Smooth muscle cell (in vitro differentiated cells): ENCODE data around the gene SF3B1. TPM values are rescaled to one million over a fixed set of nuclear protein-coding genes. Genes with fewer than 3 reads are reported as not detected.

ENCODE experiments used
- DNase-seq: peaks from one replicate; lab custom pipeline; 2025; ENCODE audit not compliant: unreplicated experiment; lab: John Stamatoyannopoulos, UW
- H2AFZ ChIP-seq: fragments of 200-600 bp; sonication (generic); 2 replicates; pipeline ENCODE4 v1.6.0; 2016; ENCODE audit warnings: antibody characterized with exemption, low read depth, mild to moderate bottlenecking
- H3F3A ChIP-seq: fragments of 200-600 bp; sonication (generic); 2 replicates; pipeline ENCODE4 v1.6.0; 2017; ENCODE audit warnings: antibody characterized with exemption, low read depth
- H3K27ac ChIP-seq: fragments of 200-600 bp; sonication (generic); 2 replicates; pipeline ENCODE4 v1.5.1; 2016; ENCODE audit warnings: low read depth, mild to moderate bottlenecking
- H3K27me3 ChIP-seq: fragments of 200-600 bp; sonication (generic); 2 replicates; pipeline ENCODE4 v1.6.1; 2016; ENCODE audit warnings: low read depth, mild to moderate bottlenecking
- H3K36me3 ChIP-seq: fragments of 200-600 bp; sonication (generic); 2 replicates; pipeline ENCODE4 v1.5.1; 2016; ENCODE audit warnings: low read depth
- H3K4me1 ChIP-seq: fragments of 200-600 bp; sonication (generic); 2 replicates; pipeline ENCODE4 v1.5.1; 2016; ENCODE audit warnings: low read depth
- H3K4me2 ChIP-seq: fragments of 200-600 bp; sonication (generic); 2 replicates; pipeline ENCODE4 v1.6.0; 2016; ENCODE audit warnings: mild to moderate bottlenecking
- H3K4me3 ChIP-seq: fragments of 200-600 bp; sonication (generic); 2 replicates; pipeline ENCODE4 v1.5.1; 2016; ENCODE audit warnings: mild to moderate bottlenecking
- H3K79me2 ChIP-seq: fragments of 200-600 bp; sonication (generic); 2 replicates; pipeline ENCODE4 v1.6.0; 2016; ENCODE audit warnings: low read depth, mild to moderate bottlenecking
- H3K9ac ChIP-seq: fragments of 200-600 bp; sonication (generic); 2 replicates; pipeline ENCODE4 v1.6.0; 2016; ENCODE audit warnings: low read depth
- H3K9me3 ChIP-seq: fragments of 200-600 bp; sonication (generic); replicated peaks from 2 replicates; pipeline ENCODE4 v1.5.1; 2016; ENCODE audit warnings: low read depth
- H4K20me1 ChIP-seq: fragments of 200-600 bp; sonication (generic); 2 replicates; pipeline ENCODE4 v1.6.0; 2016; ENCODE audit warnings: low read depth
- WGBS: methylation state at CpG from one replicate; pipeline ENCODE4 v1.1.7; 2016; ENCODE audit warnings: low lambda C conversion rate; 5-methylcytosine and 5-hydroxymethylcytosine counted together
- polyA plus RNA-seq: library from polyadenylated mRNA; unstranded; fragments of >200 nt; fragmentation: Nextera tagmentation; extraction: Ambion mirVana; gene quantifications from 2 replicates; pipeline ENCODE4 v1.2.1, GENCODE V29; 2016
- total RNA-seq: library from RNA; depleted of rRNA; stranded (reverse); fragments of >200 nt; gene quantifications from 2 replicates; pipeline ENCODE4 v1.2.3, GENCODE V29; 2014
- TF ChIP-seq, protein P1 (sequence below): fragments of 200-600 bp; sonication (generic); IDR thresholded peaks from 2 replicates; pipeline ENCODE4 v1.5.1; 2017; ENCODE audit warnings: borderline replicate concordance, mild to moderate bottlenecking, antibody characterized with exemption; ENCODE audit not compliant: insufficient read depth, poor library complexity, severe bottlenecking

The SF3B1 gene
- total and polyA plus RNA-seq, 2 experiments from 2014 or later, result 193 to 729 TPM

GRCh38 chr2:197414039-197414438 lies 20.8 kb downstream of the SF3B1 start:
- H3K4me3 ChIP-seq, result no peak overlapping the region
- no peaks in the 10 kb centered on the region for H3K4me1 ChIP-seq
- H3F3A ChIP-seq, result no peaks in the 10 kb centered on the region
- H4K20me1 ChIP-seq, result peaks cover 95% of the 10 kb centered on the region
- no peaks in the 10 kb centered on the region for H3K9me3 ChIP-seq
- no peak overlapping the region for H3K9ac ChIP-seq
- no peak overlapping the region for H3K27ac ChIP-seq
- H3K4me2 ChIP-seq, result no peak overlapping the region
- no peak for DNase-seq
- H3K79me2 ChIP-seq, result peaks cover 76% of the 10 kb centered on the region
- 97% methylated on average over 5 of the region's 5 CpGs for WGBS
- H3K36me3 ChIP-seq, result peaks cover 40% of the 10 kb centered on the region
- no peaks in the 10 kb centered on the region for H3K27me3 ChIP-seq
- H2AFZ ChIP-seq, result no peak overlapping the region
- TF ChIP-seq, protein P1, sequence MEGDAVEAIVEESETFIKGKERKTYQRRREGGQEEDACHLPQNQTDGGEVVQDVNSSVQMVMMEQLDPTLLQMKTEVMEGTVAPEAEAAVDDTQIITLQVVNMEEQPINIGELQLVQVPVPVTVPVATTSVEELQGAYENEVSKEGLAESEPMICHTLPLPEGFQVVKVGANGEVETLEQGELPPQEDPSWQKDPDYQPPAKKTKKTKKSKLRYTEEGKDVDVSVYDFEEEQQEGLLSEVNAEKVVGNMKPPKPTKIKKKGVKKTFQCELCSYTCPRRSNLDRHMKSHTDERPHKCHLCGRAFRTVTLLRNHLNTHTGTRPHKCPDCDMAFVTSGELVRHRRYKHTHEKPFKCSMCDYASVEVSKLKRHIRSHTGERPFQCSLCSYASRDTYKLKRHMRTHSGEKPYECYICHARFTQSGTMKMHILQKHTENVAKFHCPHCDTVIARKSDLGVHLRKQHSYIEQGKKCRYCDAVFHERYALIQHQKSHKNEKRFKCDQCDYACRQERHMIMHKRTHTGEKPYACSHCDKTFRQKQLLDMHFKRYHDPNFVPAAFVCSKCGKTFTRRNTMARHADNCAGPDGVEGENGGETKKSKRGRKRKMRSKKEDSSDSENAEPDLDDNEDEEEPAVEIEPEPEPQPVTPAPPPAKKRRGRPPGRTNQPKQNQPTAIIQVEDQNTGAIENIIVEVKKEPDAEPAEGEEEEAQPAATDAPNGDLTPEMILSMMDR, result no peak

DNA sequence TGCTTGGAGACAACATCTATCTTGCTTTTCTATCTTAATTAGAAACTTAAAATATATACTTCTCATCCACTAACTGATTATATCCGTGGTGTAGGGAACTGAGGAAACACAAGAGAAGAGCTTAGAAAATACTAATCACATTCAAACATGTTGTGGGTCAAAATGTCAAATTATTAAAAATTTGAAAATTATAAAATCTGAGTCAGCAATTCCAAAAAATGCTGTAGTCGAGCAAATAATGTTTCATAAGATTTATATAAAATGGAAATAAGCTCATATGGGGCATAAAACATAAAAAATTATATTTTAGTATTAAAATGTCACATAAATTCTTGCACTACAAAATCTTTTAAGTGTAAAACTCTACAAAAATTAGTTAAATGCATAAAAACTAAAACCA lies 29.2 kb downstream of the SF3B1 start:
- Histone ChIP-seq H3K79me2 (peaks cover 45% of the 10 kb centered on the region), H3K9me3 (no peaks in the 10 kb centered on the region), H3K36me3 (peaks cover 79% of the 10 kb centered on the region), H3K27me3 (no peaks in the 10 kb centered on the region), H3K4me3 (no peak overlapping the region), H3K4me1 (no peaks in the 10 kb centered on the region), H2AFZ (no peak overlapping the region), H4K20me1 (peaks cover 86% of the 10 kb centered on the region), H3K4me2 (no peak overlapping the region), H3K9ac (no peak overlapping the region), H3F3A (peaks cover 12% of the 10 kb centered on the region), H3K27ac (no peak overlapping the region)
- 99% methylated on average over 2 of the region's 2 CpGs for WGBS
- no peak for DNase-seq
- TF ChIP-seq, protein P1, result no peak

DNA sequence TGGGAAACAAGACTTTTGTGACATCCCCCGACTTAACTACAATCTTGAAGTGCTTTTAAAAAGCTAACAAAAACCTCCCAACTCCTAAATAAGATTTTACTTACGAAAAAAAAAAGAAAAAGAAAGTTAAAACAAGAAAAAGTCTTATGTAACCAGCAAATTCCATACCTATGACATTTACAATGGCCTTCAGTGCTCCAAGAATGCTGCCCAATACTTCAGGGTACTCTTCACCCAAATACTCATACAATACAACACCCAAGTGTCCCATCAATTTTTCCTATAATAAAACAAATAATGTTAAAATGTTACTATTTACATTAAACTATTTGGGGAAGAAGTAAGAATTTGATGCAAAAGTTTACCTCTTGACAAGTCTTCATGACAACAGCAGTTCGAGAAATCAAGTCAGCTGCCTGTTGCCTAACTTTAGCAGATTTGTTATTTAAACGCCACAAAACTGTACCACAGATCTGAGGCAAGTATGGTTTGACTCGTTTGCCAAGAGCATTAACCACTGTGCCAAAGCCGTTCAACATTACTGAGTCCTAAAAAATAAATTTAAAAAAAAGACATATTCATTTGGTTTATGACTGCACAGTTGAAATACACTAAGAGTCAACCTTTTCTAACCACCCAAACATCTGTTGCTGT lies 34.8 kb downstream of the SF3B1 start:
- WGBS, result 96% methylated on average over 6 of the region's 6 CpGs
- no peak overlapping the region for H3K4me2 ChIP-seq
- peaks cover 88% of the 10 kb centered on the region for H4K20me1 ChIP-seq
- peak overlapping the region; percentile 18 for H3K27ac ChIP-seq
- H3K4me3 ChIP-seq, result no peak overlapping the region
- H3K79me2 ChIP-seq, result peaks cover 20% of the 10 kb centered on the region
- H3K9ac ChIP-seq, result no peak overlapping the region
- no peaks in the 10 kb centered on the region for H3K27me3 ChIP-seq
- TF ChIP-seq, protein P1, result no peak
- H3F3A ChIP-seq, result peaks cover 23% of the 10 kb centered on the region
- H3K4me1 ChIP-seq, result no peaks in the 10 kb centered on the region
- DNase-seq, result no peak
- H2AFZ ChIP-seq, result no peak overlapping the region
- no peaks in the 10 kb centered on the region for H3K9me3 ChIP-seq
- peaks cover 91% of the 10 kb centered on the region for H3K36me3 ChIP-seq

DNA sequence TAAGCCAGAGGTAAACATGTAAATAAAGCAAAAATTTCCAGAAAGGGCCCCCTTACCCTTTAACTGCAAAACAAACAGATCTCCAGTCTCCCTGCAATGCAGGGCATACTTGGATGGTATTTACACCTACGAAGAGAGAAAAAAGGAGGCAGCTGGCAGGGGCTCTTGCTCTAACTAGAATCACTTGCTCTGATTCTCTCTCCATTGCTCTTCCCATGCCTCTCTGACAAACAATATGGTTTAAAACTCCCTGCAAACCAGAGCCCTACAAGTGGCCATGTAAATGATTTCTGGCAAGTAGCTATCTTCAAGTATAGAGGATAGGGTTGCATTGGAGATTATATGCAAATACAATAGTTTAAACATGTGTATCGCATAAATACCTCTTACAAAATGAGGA lies 35.9 kb downstream of the SF3B1 start:
- DNase-seq, result no peak
- Histone ChIP-seq H3K9ac (no peak overlapping the region), H3K4me1 (no peaks in the 10 kb centered on the region), H4K20me1 (peaks cover 88% of the 10 kb centered on the region), H3K9me3 (no peaks in the 10 kb centered on the region), H2AFZ (no peak overlapping the region), H3K27ac (no peak overlapping the region), H3K79me2 (peaks cover 15% of the 10 kb centered on the region), H3K36me3 (peaks cover 85% of the 10 kb centered on the region), H3K4me3 (no peak overlapping the region), H3F3A (peaks cover 23% of the 10 kb centered on the region), H3K4me2 (no peak overlapping the region), H3K27me3 (no peaks in the 10 kb centered on the region)
- WGBS, result 86% methylated on average over 2 of the region's 2 CpGs
- TF ChIP-seq, protein P1, result no peak
